H9 (cell line): Measurements from ENCODE around the gene DGKB. TPM values are rescaled to one million over a fixed set of nuclear protein-coding genes. Genes with fewer than 3 reads are reported as not detected.

ENCODE experiments used
- DNase-seq: peaks from one replicate; pipeline ENCODE4 v3.0.0-alpha.2; 2017
- H2AFZ ChIP-seq: one replicate; pipeline ENCODE4 v1.6.1; 2013; ENCODE audit warnings: mild to moderate bottlenecking, low read length, control low read depth, moderate library complexity
- H2AK5ac ChIP-seq: 2 replicates; pipeline ENCODE4 v1.6.1; 2013; ENCODE audit warnings: low read length, control low read depth, mixed read lengths; ENCODE audit not compliant: insufficient read length
- H2BK120ac ChIP-seq: one replicate; pipeline ENCODE4 v1.6.1; 2013; ENCODE audit warnings: low read depth, mild to moderate bottlenecking, low read length, control low read depth, inconsistent platforms; ENCODE audit not compliant: poor library complexity, severe bottlenecking
- H2BK12ac ChIP-seq: 2 replicates; pipeline ENCODE4 v1.6.1; 2013; ENCODE audit warnings: low read length, control low read depth, mixed read lengths, low read depth; ENCODE audit not compliant: insufficient read length
- H2BK15ac ChIP-seq: 2 replicates; pipeline ENCODE4 v1.6.1; 2013; ENCODE audit warnings: low read depth, low read length, control low read depth
- H2BK20ac ChIP-seq: one replicate; pipeline ENCODE4 v1.6.1; 2013; ENCODE audit warnings: low read depth, mild to moderate bottlenecking, low read length, control low read depth, inconsistent platforms; ENCODE audit not compliant: poor library complexity, severe bottlenecking
- H2BK5ac ChIP-seq: 2 replicates; pipeline ENCODE4 v1.6.1; 2013; ENCODE audit warnings: low read length, control low read depth, mixed read lengths; ENCODE audit not compliant: insufficient read length
- H3K14ac ChIP-seq: 2 replicates; pipeline ENCODE4 v1.6.1; 2013; ENCODE audit warnings: low read length, control low read depth; ENCODE audit not compliant: insufficient read depth
- H3K18ac ChIP-seq: 2 replicates; pipeline ENCODE4 v1.6.1; 2013; ENCODE audit warnings: low read depth, mild to moderate bottlenecking, mixed read lengths, low read length, control low read depth; ENCODE audit not compliant: insufficient read length
- H3K23ac ChIP-seq: 2 replicates; pipeline ENCODE4 v1.6.1; 2013; ENCODE audit warnings: low read length, control low read depth, mixed read lengths, low read depth; ENCODE audit not compliant: insufficient read length
- H3K23me2 ChIP-seq: 2 replicates; pipeline ENCODE4 v1.6.1; 2013; ENCODE audit warnings: low read depth, mild to moderate bottlenecking, mixed read lengths, low read length, control low read depth; ENCODE audit not compliant: insufficient read length, poor library complexity, severe bottlenecking
- H3K27ac ChIP-seq: 2 replicates; pipeline ENCODE4 v1.5.1; 2013; ENCODE audit warnings: low read length, control low read depth, mixed read lengths, low read depth; ENCODE audit not compliant: insufficient read length
- H3K27me3 ChIP-seq: 2 replicates; pipeline ENCODE4 v1.6.1; 2013; ENCODE audit warnings: low read length, control low read depth, inconsistent platforms; ENCODE audit not compliant: insufficient read depth
- H3K4ac ChIP-seq: 2 replicates; pipeline ENCODE4 v1.6.1; 2013; ENCODE audit warnings: low read depth, mild to moderate bottlenecking, control low read depth, inconsistent platforms, low read length, moderate library complexity
- H3K4me1 ChIP-seq: 2 replicates; pipeline ENCODE4 v1.6.1; 2013; ENCODE audit warnings: low read length, control low read depth, inconsistent platforms; ENCODE audit not compliant: insufficient read depth
- H3K4me2 ChIP-seq: 2 replicates; pipeline ENCODE4 v1.6.1; 2013; ENCODE audit warnings: low read length, control low read depth, mixed read lengths; ENCODE audit not compliant: insufficient read length, insufficient read depth
- H3K56ac ChIP-seq: 2 replicates; pipeline ENCODE4 v1.6.1; 2013; ENCODE audit warnings: low read depth, mild to moderate bottlenecking, mixed read lengths, low read length, control low read depth; ENCODE audit not compliant: insufficient read length
- H3K79me1 ChIP-seq: 2 replicates; pipeline ENCODE4 v1.6.1; 2013; ENCODE audit warnings: low read depth, mild to moderate bottlenecking, moderate library complexity, low read length, control low read depth, inconsistent platforms; ENCODE audit not compliant: insufficient read depth, poor library complexity, severe bottlenecking
- H3K79me2 ChIP-seq: 2 replicates; pipeline ENCODE4 v1.6.1; 2013; ENCODE audit warnings: low read length, control low read depth, inconsistent platforms; ENCODE audit not compliant: insufficient read depth
- H3K9ac ChIP-seq: 2 replicates; pipeline ENCODE4 v1.6.1; 2013; ENCODE audit warnings: low read length, control low read depth, mixed read lengths; ENCODE audit not compliant: insufficient read length; ENCODE audit errors: extremely low read depth
- H3K9me3 ChIP-seq: one replicate; pipeline ENCODE4 v1.6.1; 2013; ENCODE audit warnings: low read depth, low read length, inconsistent platforms; ENCODE audit not compliant: control insufficient read depth
- H3T11ph ChIP-seq: one replicate; pipeline ENCODE4 v1.6.1; 2013; ENCODE audit warnings: mild to moderate bottlenecking, low read length, control low read depth, inconsistent platforms
- H4K20me1 ChIP-seq: one replicate; pipeline ENCODE4 v1.6.1; 2013; ENCODE audit not compliant: control insufficient read depth, insufficient read length, insufficient read depth
- H4K5ac ChIP-seq: 2 replicates; pipeline ENCODE4 v1.6.1; 2013; ENCODE audit warnings: low read depth, mild to moderate bottlenecking, mixed read lengths, low read length, control low read depth; ENCODE audit not compliant: insufficient read length
- H4K8ac ChIP-seq: replicated peaks from 2 replicates; pipeline ENCODE4 v1.6.1; 2013; ENCODE audit warnings: low read length, control low read depth, mixed read lengths, low read depth; ENCODE audit not compliant: insufficient read length
- H4K91ac ChIP-seq: 2 replicates; pipeline ENCODE4 v1.6.1; 2013; ENCODE audit warnings: low read depth, mild to moderate bottlenecking, moderate library complexity, mixed read lengths, low read length, control low read depth; ENCODE audit not compliant: insufficient read length
- H3K27ac Mint-ChIP-seq, 3 experiments: 2 replicates in 2 of 3; 3 replicates in 1 of 3; pipeline ENCODE4 v1.8.0; 2020 to 2021; ENCODE audit warnings: mixed read lengths in 3 of 3, mild to moderate bottlenecking in 1 of 3, moderate library complexity in 1 of 3
- H3K27me3 Mint-ChIP-seq: 2 replicates; pipeline ENCODE4 v1.8.0; 2021; ENCODE audit warnings: low read depth, mild to moderate bottlenecking, moderate library complexity, mixed read lengths
- H3K36me3 Mint-ChIP-seq, 3 experiments: 2 replicates in 2 of 3; 3 replicates in 1 of 3; pipeline ENCODE4 v1.8.0; 2020 to 2021; ENCODE audit warnings: low read depth in 3 of 3, mixed read lengths in 3 of 3; ENCODE audit not compliant: insufficient read depth in 1 of 3
- H3K4me1 Mint-ChIP-seq, 2 experiments: 2 replicates each; pipeline ENCODE4 v1.8.0; 2020; ENCODE audit warnings: mixed read lengths in 2 of 2
- H3K4me3 Mint-ChIP-seq, 2 experiments: 2 replicates in 1 of 2; 3 replicates in 1 of 2; pipeline ENCODE4 v1.8.0; 2020 to 2021; ENCODE audit warnings: mild to moderate bottlenecking in 2 of 2, mixed read lengths in 2 of 2, moderate library complexity in 1 of 2
- H3K9me3 Mint-ChIP-seq, 2 experiments: 2 replicates in 1 of 2; 3 replicates in 1 of 2; pipeline ENCODE4 v1.8.0; 2020; ENCODE audit warnings: mild to moderate bottlenecking in 2 of 2, mixed read lengths in 2 of 2, moderate library complexity in 1 of 2
- CTCF ChIP-seq: fragments of 200-600 bp; sonication (generic); conservative IDR thresholded peaks from 3 replicates; pipeline ENCODE4 v1.8.0; 2021; ENCODE audit warnings: antibody characterized with exemption, mild to moderate bottlenecking
- WGBS: extraction: QIAGEN DNeasy Blood & Tissue Kit; methylation state at CpG from one replicate; pipeline ENCODE4 v1.1.7; 2013; ENCODE audit warnings: missing lambda C conversion rate, low lambda C conversion rate, mixed read lengths; ENCODE audit not compliant: insufficient read length; ENCODE audit errors: extremely low coverage; 5-methylcytosine and 5-hydroxymethylcytosine counted together
- total RNA-seq: library from RNA; stranded (reverse); gene quantifications from 2 replicates; pipeline ENCODE4 v1.2.1, GENCODE V29; 2021

Gene DGKB
- total RNA-seq, 1 experiment from 2014 or later: 0.26 TPM

- no peak overlapping the region for H3K23ac ChIP-seq
- no peak overlapping the region for H3K27ac ChIP-seq
- no peak overlapping the region for H3K4me2 ChIP-seq
- no peak overlapping the region for H3T11ph ChIP-seq
- no peaks in the 10 kb centered on the region for H3K9me3 ChIP-seq
- no peak overlapping the region for H2BK5ac ChIP-seq
- no peak overlapping the region for H2BK12ac ChIP-seq
- Mint-ChIP-seq H3K27ac (no peak overlapping the region), H3K27me3 (no peaks in the 10 kb centered on the region), H3K4me3 (no peak overlapping the region), H3K9me3 (peaks cover 8 to 15% of the 10 kb centered on the region in 2 experiments), H3K4me1 (no peaks in the 10 kb centered on the region), H3K36me3 (peaks cover 2 to 8% (median 6%) of the 10 kb centered on the region in 3 experiments; a peak in 5 of 7 replicates)
- no CpG with 5 or more reads among the region's 1 CpG for WGBS
- H4K91ac ChIP-seq: no peak overlapping the region
- H2BK20ac ChIP-seq: no peak overlapping the region
- no peak overlapping the region for H3K14ac ChIP-seq
- no peaks in the 10 kb centered on the region for H3K79me2 ChIP-seq
- no peaks in the 10 kb centered on the region for H3K23me2 ChIP-seq
- no peak overlapping the region for H4K5ac ChIP-seq
- H2AK5ac ChIP-seq: no peak overlapping the region
- no peaks in the 10 kb centered on the region for H4K20me1 ChIP-seq
- H3K27me3 ChIP-seq: no peaks in the 10 kb centered on the region
- H3K56ac ChIP-seq: no peak overlapping the region
- no peak for TF ChIP-seq CTCF
- no peak overlapping the region for H3K18ac ChIP-seq
- H3K9ac ChIP-seq: no peak overlapping the region
- H4K8ac ChIP-seq: no peak overlapping the region
- no peak overlapping the region for H2BK15ac ChIP-seq
- DNase-seq: no peak
- H3K79me1 ChIP-seq: no peaks in the 10 kb centered on the region
- no peak overlapping the region for H2AFZ ChIP-seq
- H3K4ac ChIP-seq: no peak overlapping the region
- no peaks in the 10 kb centered on the region for H3K4me1 ChIP-seq
- H2BK120ac ChIP-seq: no peak overlapping the region
Observed at GRCh38 chr7:14855033-14855794, 47.3 kb downstream of the DGKB start.
